ENCODE measurements around the gene HOMER3.

HOMER3 gene

GRCh38 chr19:18922228-18922985 lies 18.6 kb downstream of the HOMER3 start:
- no peak for TF ChIP-seq GATA3 (IDR thresholded peaks at IDR 0.05; ENCODE audit: low read depth, low read length)
- no peak for TF ChIP-seq GATA2 (IDR thresholded peaks at IDR 0.05; ENCODE audit: low read depth, low read length)

GRCh38 chr19:18921593-18921992 lies 19.4 kb downstream of the HOMER3 start:
- TF ChIP-seq GATA3 (IDR thresholded peaks at IDR 0.05; ENCODE audit: low read depth, low read length) (no peak), GATA2 (IDR thresholded peaks at IDR 0.05; ENCODE audit: low read depth, low read length) (no peak)

GRCh38 chr19:18920400-18920799 lies 20.6 kb downstream of the HOMER3 start:
- TF ChIP-seq GATA3 (IDR thresholded peaks at IDR 0.05; ENCODE audit: low read depth, low read length) (no peak), GATA2 (IDR thresholded peaks at IDR 0.05; ENCODE audit: low read depth, low read length) (no peak)

GRCh38 chr19:18919900-18920214 lies 21.2 kb downstream of the HOMER3 start:
- TF ChIP-seq GATA2 (IDR thresholded peaks at IDR 0.05; ENCODE audit: low read depth, low read length) (no peak), GATA3 (IDR thresholded peaks at IDR 0.05; ENCODE audit: low read depth, low read length) (no peak)

- peak; percentile 73 for TF ChIP-seq GATA2 (IDR thresholded peaks at IDR 0.05; ENCODE audit: low read depth, low read length)
- TF ChIP-seq GATA3 (IDR thresholded peaks at IDR 0.05; ENCODE audit: low read depth, low read length) = no peak
Observed at GRCh38 chr19:18919086-18919899, 21.7 kb downstream of the HOMER3 start, which contains the start of the genes COPE and DDX49. Gene COPE, minus strand, starts transcription at chr19:18919387. Its CDS starts 39 bp downstream, at chr19:18919348. Gene DDX49, plus strand, starts transcription at chr19:18919715. Its CDS starts 27 bp downstream, at chr19:18919742.

GRCh38 chr19:18915639-18916038 lies 25.4 kb downstream of the HOMER3 start:
- no peak for TF ChIP-seq GATA2 (IDR thresholded peaks at IDR 0.05; ENCODE audit: low read depth, low read length)
- no peak for TF ChIP-seq GATA3 (IDR thresholded peaks at IDR 0.05; ENCODE audit: low read depth, low read length)

GRCh38 chr19:18913466-18913865 lies 27.6 kb downstream of the HOMER3 start:
- TF ChIP-seq GATA2 (IDR thresholded peaks at IDR 0.05; ENCODE audit: low read depth, low read length) (no peak), GATA3 (IDR thresholded peaks at IDR 0.05; ENCODE audit: low read depth, low read length) (no peak)

GRCh38 chr19:18912933-18913332 lies 28.1 kb downstream of the HOMER3 start:
- TF ChIP-seq GATA3 (IDR thresholded peaks at IDR 0.05; ENCODE audit: low read depth, low read length) (no peak), GATA2 (IDR thresholded peaks at IDR 0.05; ENCODE audit: low read depth, low read length) (no peak)

- TF ChIP-seq GATA2 (IDR thresholded peaks at IDR 0.05; ENCODE audit: low read depth, low read length) = no peak
- TF ChIP-seq GATA3 (IDR thresholded peaks at IDR 0.05; ENCODE audit: low read depth, low read length) = no peak
Observed at GRCh38 chr19:18910801-18911436, 30.1 kb downstream of the HOMER3 start.

- TF ChIP-seq GATA3 (IDR thresholded peaks at IDR 0.05; ENCODE audit: low read depth, low read length) (no peak), GATA2 (IDR thresholded peaks at IDR 0.05; ENCODE audit: low read depth, low read length) (no peak)
Observed at GRCh38 chr19:18910010-18910409, 31.0 kb downstream of the HOMER3 start.

GRCh38 chr19:18908917-18909619 lies 31.9 kb downstream of the HOMER3 start:
- TF ChIP-seq GATA3 (IDR thresholded peaks at IDR 0.05; ENCODE audit: low read depth, low read length) = no peak
- no peak for TF ChIP-seq GATA2 (IDR thresholded peaks at IDR 0.05; ENCODE audit: low read depth, low read length)

GRCh38 chr19:18906605-18907519 lies 34.2 kb downstream of the HOMER3 start:
- no peak for TF ChIP-seq GATA3 (IDR thresholded peaks at IDR 0.05; ENCODE audit: low read depth, low read length)
- TF ChIP-seq GATA2 (IDR thresholded peaks at IDR 0.05; ENCODE audit: low read depth, low read length) = no peak
